ENCODE data around the gene HOXB3. TPM values are rescaled to one million over a fixed set of nuclear protein-coding genes. Genes with fewer than 3 reads are reported as not detected.
A peak's percentile ranks its signal among the peaks of the same experiment; 100 is the strongest.

HOXB3 gene
- total RNA-seq, 1 experiment from 2014 or later: 6.0 TPM

DNA sequence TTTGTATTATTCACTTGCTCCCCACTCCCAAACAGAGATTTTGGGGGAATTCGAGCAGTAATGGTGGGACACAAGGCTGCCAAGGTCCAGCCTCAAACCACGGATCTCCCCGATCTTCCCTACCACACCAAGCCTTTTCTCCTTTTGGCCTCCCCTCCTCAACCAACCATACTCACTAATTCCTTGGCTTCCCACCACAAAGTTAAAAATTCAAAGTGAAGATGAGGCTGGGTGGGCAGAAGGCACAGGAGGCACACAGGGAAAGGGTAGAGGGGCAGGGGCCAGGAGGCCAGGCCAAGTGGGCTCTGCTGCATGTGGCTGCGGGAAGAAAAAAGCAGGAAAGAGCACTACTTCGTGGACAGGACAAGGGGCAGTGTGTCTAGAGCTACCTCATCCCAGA lies 27.1 kb downstream of the HOXB3 start:
- no peaks in the 10 kb centered on the region for H3K79me2 ChIP-seq (ENCODE audit: low read length)
- DNase-seq (no peak), ATAC-seq (no peak)
- H3K9me3 ChIP-seq (ENCODE audit: low read length): no peaks in the 10 kb centered on the region
- intact Hi-C loops (cut with micrococcal nuclease): no loop called here
- no peaks in the 10 kb centered on the region for H3K36me3 ChIP-seq (ENCODE audit: low read depth, low read length)
- no peak overlapping the region for H3K4me3 ChIP-seq (ENCODE audit: low read length)
- no peak overlapping the region for H3K9ac ChIP-seq (ENCODE audit: low read length)
- TF ChIP-seq, protein P1, sequence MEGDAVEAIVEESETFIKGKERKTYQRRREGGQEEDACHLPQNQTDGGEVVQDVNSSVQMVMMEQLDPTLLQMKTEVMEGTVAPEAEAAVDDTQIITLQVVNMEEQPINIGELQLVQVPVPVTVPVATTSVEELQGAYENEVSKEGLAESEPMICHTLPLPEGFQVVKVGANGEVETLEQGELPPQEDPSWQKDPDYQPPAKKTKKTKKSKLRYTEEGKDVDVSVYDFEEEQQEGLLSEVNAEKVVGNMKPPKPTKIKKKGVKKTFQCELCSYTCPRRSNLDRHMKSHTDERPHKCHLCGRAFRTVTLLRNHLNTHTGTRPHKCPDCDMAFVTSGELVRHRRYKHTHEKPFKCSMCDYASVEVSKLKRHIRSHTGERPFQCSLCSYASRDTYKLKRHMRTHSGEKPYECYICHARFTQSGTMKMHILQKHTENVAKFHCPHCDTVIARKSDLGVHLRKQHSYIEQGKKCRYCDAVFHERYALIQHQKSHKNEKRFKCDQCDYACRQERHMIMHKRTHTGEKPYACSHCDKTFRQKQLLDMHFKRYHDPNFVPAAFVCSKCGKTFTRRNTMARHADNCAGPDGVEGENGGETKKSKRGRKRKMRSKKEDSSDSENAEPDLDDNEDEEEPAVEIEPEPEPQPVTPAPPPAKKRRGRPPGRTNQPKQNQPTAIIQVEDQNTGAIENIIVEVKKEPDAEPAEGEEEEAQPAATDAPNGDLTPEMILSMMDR (conservative IDR thresholded peaks at IDR 0.05; ENCODE audit: low read depth, low read length): no peak
- no peak for TF ChIP-seq EZH2 (IDR thresholded peaks at IDR 0.05; ENCODE audit: low read length, unreplicated experiment)
- no peak for TF ChIP-seq EZH2phosphoT487 (IDR thresholded peaks at IDR 0.05; ENCODE audit: borderline replicate concordance, low read length)
- H4K20me1 ChIP-seq (ENCODE audit: low read length): no peaks in the 10 kb centered on the region
- H3K27ac ChIP-seq (ENCODE audit: low read length): no peak overlapping the region
- H3K9me2 ChIP-seq (replicated peaks; ENCODE audit: low read length): no peaks in the 10 kb centered on the region
- no TSS peak for BruUV-seq (replicated peaks)
- H3K4me1 ChIP-seq (ENCODE audit: insufficient read depth, low read length): no peaks in the 10 kb centered on the region
- H3K27me3 ChIP-seq (ENCODE audit: low read length): no peaks in the 10 kb centered on the region
- no peak overlapping the region for H2AFZ ChIP-seq (ENCODE audit: low read length)
- no peaks in the 10 kb centered on the region for H3F3A ChIP-seq (ENCODE audit: low read length, unreplicated experiment)
- ChIA-PET CTCF (interaction anchor here (0.8 kb wide), 1 partner anchor 12 kb away, joined by 4 read pairs; no protein-coding TSS in a partner anchor), POLR2A (ENCODE audit: unreplicated experiment) (no interaction called here)
- no peak overlapping the region for H3K4me2 ChIP-seq (ENCODE audit: low read length)

DNA sequence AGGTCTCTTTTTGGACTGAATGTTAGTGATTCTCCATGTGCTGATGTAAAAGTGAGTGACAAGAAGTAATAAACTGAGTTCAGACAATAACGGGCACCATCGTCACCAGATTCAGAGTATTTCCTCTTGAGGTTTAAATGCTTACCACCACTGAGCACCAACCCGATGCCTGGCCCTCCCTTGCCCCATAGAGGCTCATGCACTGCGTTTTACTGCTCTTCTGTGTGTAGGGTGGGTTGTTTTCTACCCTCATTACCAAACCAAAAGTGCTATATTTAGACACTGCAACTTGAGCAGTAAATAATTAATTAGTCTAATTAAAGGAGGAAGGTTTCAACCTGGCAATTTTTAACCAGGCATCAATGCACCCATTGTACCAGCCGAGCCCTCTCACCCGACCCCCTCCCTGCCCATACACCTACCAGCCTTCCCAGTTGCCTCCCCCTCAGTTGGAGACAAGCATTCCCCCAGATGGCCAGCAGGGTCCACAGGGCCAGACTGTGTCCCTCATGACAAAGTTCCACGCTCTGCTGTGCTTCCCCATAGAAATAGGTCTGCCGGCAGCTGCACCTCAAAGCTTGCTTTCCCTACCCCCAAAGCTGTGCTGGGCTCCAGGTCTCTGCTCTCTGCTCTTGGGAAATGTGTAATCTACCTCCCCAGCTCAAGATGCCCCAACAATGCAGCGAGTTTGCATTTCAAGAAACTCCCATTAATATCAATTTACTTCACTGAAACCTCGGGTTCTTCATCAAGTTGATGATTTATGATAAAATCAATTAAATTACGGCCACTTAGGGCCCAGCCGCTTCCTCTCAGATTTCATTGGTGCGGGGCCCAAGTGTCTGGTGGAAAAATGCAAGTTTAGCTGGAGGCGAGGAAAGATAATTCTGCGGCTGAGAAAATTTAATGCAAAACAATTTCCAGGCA lies 27.9 kb downstream of the HOXB3 start:
- Histone ChIP-seq H3K9ac (ENCODE audit: low read length) (no peak overlapping the region), H3F3A (ENCODE audit: low read length, unreplicated experiment) (no peaks in the 10 kb centered on the region), H4K20me1 (ENCODE audit: low read length) (no peaks in the 10 kb centered on the region), H3K79me2 (ENCODE audit: low read length) (no peaks in the 10 kb centered on the region), H3K36me3 (ENCODE audit: low read depth, low read length) (no peaks in the 10 kb centered on the region), H2AFZ (ENCODE audit: low read length) (no peak overlapping the region), H3K27me3 (ENCODE audit: low read length) (no peaks in the 10 kb centered on the region), H3K4me3 (ENCODE audit: low read length) (no peak overlapping the region), H3K9me2 (replicated peaks; ENCODE audit: low read length) (no peaks in the 10 kb centered on the region), H3K4me2 (ENCODE audit: low read length) (no peak overlapping the region), H3K27ac (ENCODE audit: low read length) (no peak overlapping the region), H3K9me3 (ENCODE audit: low read length) (no peaks in the 10 kb centered on the region), H3K4me1 (ENCODE audit: insufficient read depth, low read length) (peaks cover 4% of the 10 kb centered on the region)
- no TSS peak for BruUV-seq (replicated peaks)
- ATAC-seq: peak; percentile 46
- TF ChIP-seq EZH2 (IDR thresholded peaks at IDR 0.05; ENCODE audit: low read length, unreplicated experiment): no peak
- TF ChIP-seq, protein P1 (conservative IDR thresholded peaks at IDR 0.05; ENCODE audit: low read depth, low read length): peak; percentile 40; the same call in 1 of the 2 replicates
- DNase-seq: peak; percentile 15
- CTCF ChIA-PET: interaction anchor here (0.8 kb wide), 1 partner anchor 13 kb away, joined by 4 read pairs; no protein-coding TSS in a partner anchor
- intact Hi-C loops (cut with micrococcal nuclease): no loop called here
- POLR2A ChIA-PET (ENCODE audit: unreplicated experiment): no interaction called here
